ENCODE data around the gene DUS1L. TPM values are rescaled to one million over a fixed set of nuclear protein-coding genes. Genes with fewer than 3 reads are reported as not detected.

Gene DUS1L
- total RNA-seq, 1 donor from 2014 or later: 67.7 TPM

- DNase-seq: no peak
- no peak for ATAC-seq
- intact Hi-C loops (cut with micrococcal nuclease): no loop called here
These were observed 25.1 kb upstream of the DUS1L start for GRCh38 chr17:82090549-82091263.

GRCh38 chr17:82089723-82090548 lies 24.3 kb upstream of the DUS1L start:
- no peak for DNase-seq
- intact Hi-C loops (cut with micrococcal nuclease): no loop called here
- ATAC-seq: no peak

- intact Hi-C loops (cut with micrococcal nuclease): no loop called here
- DNase-seq (peak; percentile 25), ATAC-seq (no peak)
These were observed 23.5 kb upstream of the DUS1L start for GRCh38 chr17:82088838-82089722.

GRCh38 chr17:82087961-82088837 lies 22.6 kb upstream of the DUS1L start:
- DNase-seq (peak; percentile 25), ATAC-seq (no peak)
- intact Hi-C loops (cut with micrococcal nuclease): no loop called here

GRCh38 chr17:82086941-82087906 lies 21.6 kb upstream of the DUS1L start:
- intact Hi-C loops (cut with micrococcal nuclease): no loop called here
- no peak for ATAC-seq
- peak; percentile 24 for DNase-seq

GRCh38 chr17:82085931-82086764 lies 20.5 kb upstream of the DUS1L start:
- intact Hi-C loops (cut with micrococcal nuclease): no loop called here
- ATAC-seq (no peak), DNase-seq (peak; percentile 29)

- intact Hi-C loops (cut with micrococcal nuclease): no loop called here
- ATAC-seq (no peak), DNase-seq (peak; percentile 24)
These were observed 19.6 kb upstream of the DUS1L start for GRCh38 chr17:82085031-82085861.

GRCh38 chr17:82084373-82085030 lies 18.9 kb upstream of the DUS1L start:
- DNase-seq: no peak

GRCh38 chr17:82083533-82084359 lies 18.1 kb upstream of the DUS1L start:
- intact Hi-C loops (cut with micrococcal nuclease): no loop called here
- no peak for DNase-seq
- ATAC-seq: no peak

More at GRCh38 chr17:82084373-82085030, 18.9 kb upstream of the DUS1L start:
- no peak for ATAC-seq
- intact Hi-C loops (cut with micrococcal nuclease): no loop called here

- intact Hi-C loops (cut with micrococcal nuclease): no loop called here
- DNase-seq (no peak), ATAC-seq (no peak)
These were observed 17.4 kb upstream of the DUS1L start for GRCh38 chr17:82083009-82083408.

DNA sequence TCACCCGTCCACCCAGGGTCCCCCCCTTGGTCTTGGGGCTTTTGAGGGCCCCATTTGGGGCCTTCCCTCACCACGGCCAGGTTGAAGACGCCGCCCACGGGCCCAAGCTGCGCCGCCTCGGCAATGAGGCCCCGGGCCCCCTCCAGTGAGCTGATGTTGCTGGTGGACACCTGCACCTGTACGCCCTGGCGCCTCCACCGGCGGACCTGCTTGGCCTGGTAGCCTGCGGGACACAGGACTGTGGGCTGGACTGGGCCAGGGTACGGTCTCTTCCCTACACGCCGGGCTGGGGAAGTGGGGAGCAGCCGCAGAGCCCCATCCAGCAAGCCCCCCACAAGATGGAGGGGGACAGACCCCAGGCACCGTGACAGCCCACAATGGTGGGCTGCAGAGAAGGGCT lies 16.9 kb upstream of the DUS1L start:
- ATAC-seq (no peak), DNase-seq (no peak)
- intact Hi-C loops (cut with micrococcal nuclease): no loop called here

DNA sequence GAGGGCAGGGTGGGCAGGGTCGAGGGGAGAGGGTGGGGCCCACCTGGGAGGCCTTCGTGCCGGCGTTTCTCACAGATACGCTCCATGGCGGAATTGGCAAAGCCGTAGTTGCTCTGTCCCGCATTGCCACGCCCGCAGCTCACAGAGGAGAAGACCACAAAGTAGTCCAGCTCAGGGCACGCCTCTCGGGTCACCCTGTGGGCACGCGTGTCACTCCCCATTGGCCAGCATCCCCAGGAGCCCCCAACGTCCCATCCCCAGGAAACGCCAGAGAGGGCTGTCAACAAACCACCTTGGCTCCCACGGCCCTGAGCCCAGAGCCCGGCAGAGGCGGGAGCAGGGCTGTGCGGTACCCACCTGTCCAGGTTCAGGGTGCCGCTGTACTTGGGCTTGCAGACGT lies 16.4 kb upstream of the DUS1L start:
- intact Hi-C loops (cut with micrococcal nuclease): no loop called here
- no peak for DNase-seq

DNA sequence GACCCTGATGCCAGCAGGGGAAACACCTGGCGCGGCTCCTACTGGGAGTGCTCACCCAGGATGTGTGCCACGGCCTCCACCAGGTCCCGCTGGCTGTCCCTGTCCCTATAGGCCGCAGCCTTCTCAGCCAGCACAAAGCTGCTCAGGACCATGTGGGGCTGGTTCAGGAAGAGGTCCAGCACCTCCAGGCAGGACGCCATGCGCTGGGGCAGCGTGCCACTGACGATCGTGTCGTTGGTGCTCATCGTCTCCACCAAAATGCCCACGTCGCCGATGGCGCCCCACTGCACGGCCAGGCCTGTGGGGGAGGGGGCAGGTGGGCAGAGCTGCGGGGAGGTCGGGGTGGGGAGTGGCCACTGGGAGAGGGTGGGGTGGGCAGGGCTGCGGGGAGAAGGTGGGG lies 15.9 kb upstream of the DUS1L start:
- intact Hi-C loops (cut with micrococcal nuclease): no loop called here
- DNase-seq (no peak), ATAC-seq (no peak)

More for the DNA sequence above, 16.4 kb upstream of the DUS1L start:
- no peak for ATAC-seq

- ATAC-seq: no peak
- no peak for DNase-seq
- intact Hi-C loops (cut with micrococcal nuclease): no loop called here
These were observed 15.3 kb upstream of the DUS1L start for GRCh38 chr17:82080789-82081464.

Data from left ventricle myocardium superior (tissue), 1 donor.